Measurements from ENCODE around the gene EFL1. TPM values are rescaled to one million over a fixed set of nuclear protein-coding genes. Genes with fewer than 3 reads are reported as not detected.
A peak's percentile ranks its signal among the peaks of the same experiment; 100 is the strongest.

The EFL1 gene
- polyA plus RNA-seq, 2 of the 4 experiments (the other 2 are of a cell fraction) = 21.2 to 42.3 TPM

DNA sequence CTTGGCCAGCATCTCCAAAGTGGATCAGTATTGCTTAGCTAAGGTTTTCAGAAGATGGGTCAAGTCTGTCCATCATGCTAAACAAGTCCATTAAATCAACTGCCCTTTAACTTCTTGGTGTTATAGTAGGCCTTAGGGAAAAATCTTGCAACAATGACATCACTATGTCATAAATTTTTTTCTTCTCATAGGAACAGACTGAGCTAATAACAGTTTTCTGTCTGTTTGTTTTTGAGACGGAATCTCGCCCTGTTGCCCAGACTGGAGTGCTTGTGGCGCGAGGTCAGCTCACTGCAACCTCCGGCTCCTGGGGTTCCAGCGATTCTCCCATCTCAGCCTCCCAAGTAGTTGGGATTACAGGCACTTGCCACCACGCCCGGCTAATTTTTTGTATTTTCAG, 94.2 kb downstream of the EFL1 start:
- no peak for FAIRE-seq
- Histone ChIP-seq H3K9me3 (no peaks in the 10 kb centered on the region), H3K4me3 (no peak overlapping the region), H3K4me2 (no peak overlapping the region), H3K27ac (no peak overlapping the region), H3K4me1 (no peaks in the 10 kb centered on the region)
- no peak for ATAC-seq
- ChIA-PET CTCF (interaction anchor here (1.6 to 3.5 kb wide), 2 partner anchors 30 to 60 kb away, joined by 5 to 12 read pairs; no protein-coding TSS in a partner anchor), POLR2A (interaction anchor here (1.4 kb wide), 1 partner anchor 46 kb away, joined by 3 read pairs; no protein-coding TSS in a partner anchor)
- no peak for DNase-seq (ENCODE audit: low read depth in 1 of 2, low spot score in 1 of 2)
- 93% methylated on average over 8 of the region's 8 CpGs for WGBS (ENCODE audit: missing lambda C conversion rate)
- TF ChIP-seq CEBPB (IDR thresholded peaks at IDR 0.05) (no peak), POLR2AphosphoS2 (conservative IDR thresholded peaks at IDR 0.05; ENCODE audit: low read length) (no peak), TP53 (CRISPR knock-in tag; IDR thresholded peaks at IDR 0.05) (no peak), ZSCAN20 (CRISPR knock-in tag; IDR thresholded peaks at IDR 0.05) (no peak), HDAC2 (IDR thresholded peaks at IDR 0.05) (no peak), FOSB (CRISPR knock-in tag; IDR thresholded peaks at IDR 0.05) (no peak)
- TF ChIP-seq, protein P1, sequence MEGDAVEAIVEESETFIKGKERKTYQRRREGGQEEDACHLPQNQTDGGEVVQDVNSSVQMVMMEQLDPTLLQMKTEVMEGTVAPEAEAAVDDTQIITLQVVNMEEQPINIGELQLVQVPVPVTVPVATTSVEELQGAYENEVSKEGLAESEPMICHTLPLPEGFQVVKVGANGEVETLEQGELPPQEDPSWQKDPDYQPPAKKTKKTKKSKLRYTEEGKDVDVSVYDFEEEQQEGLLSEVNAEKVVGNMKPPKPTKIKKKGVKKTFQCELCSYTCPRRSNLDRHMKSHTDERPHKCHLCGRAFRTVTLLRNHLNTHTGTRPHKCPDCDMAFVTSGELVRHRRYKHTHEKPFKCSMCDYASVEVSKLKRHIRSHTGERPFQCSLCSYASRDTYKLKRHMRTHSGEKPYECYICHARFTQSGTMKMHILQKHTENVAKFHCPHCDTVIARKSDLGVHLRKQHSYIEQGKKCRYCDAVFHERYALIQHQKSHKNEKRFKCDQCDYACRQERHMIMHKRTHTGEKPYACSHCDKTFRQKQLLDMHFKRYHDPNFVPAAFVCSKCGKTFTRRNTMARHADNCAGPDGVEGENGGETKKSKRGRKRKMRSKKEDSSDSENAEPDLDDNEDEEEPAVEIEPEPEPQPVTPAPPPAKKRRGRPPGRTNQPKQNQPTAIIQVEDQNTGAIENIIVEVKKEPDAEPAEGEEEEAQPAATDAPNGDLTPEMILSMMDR (IDR thresholded peaks at IDR 0.05) = no peak
- TF ChIP-seq, protein P2, sequence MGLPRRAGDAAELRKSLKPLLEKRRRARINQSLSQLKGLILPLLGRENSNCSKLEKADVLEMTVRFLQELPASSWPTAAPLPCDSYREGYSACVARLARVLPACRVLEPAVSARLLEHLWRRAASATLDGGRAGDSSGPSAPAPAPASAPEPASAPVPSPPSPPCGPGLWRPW (IDR thresholded peaks at IDR 0.05) = no peak

DNA sequence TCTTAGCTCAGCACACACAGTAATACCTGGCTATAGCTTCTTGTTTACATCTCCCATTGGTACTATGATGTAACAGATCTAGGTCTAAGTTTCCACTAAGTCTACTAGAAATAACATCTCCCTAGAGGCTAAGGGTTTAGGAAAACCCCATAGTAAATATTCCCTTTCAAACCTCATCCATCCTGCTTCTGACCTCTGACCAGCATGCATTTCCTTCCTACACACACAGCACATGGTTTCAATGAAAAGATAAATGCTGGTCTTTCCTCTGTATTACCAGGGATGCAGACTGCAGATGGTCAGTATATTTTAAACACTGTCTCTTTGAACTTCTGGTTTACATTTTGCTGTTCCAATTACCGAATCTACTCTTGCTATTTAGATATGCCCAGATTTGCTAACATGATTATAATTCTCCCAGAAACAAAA, 96.6 kb downstream of the EFL1 start:
- peak; percentile 7 for FAIRE-seq
- DNase-seq (ENCODE audit: low read depth in 1 of 2, low spot score in 1 of 2) = no peak
- TF ChIP-seq ZFP36 (IDR thresholded peaks at IDR 0.05; ENCODE audit: borderline replicate concordance, partially characterized antibody) (no peak), SMC3 (IDR thresholded peaks at IDR 0.05) (no peak), GATA3 (IDR thresholded peaks at IDR 0.05; ENCODE audit: borderline replicate concordance) (no peak), HDAC2 (IDR thresholded peaks at IDR 0.05) (no peak), MAFK (IDR thresholded peaks at IDR 0.05; ENCODE audit: partially characterized antibody) (no peak), MYC (IDR thresholded peaks at IDR 0.05; ENCODE audit: borderline replicate concordance, low read length) (no peak), FOSL2 (IDR thresholded peaks at IDR 0.05) (no peak), FOSL2 (CRISPR knock-in tag; IDR thresholded peaks at IDR 0.05) (no peak), FOSB (CRISPR knock-in tag; IDR thresholded peaks at IDR 0.05) (no peak), KDM1A (IDR thresholded peaks at IDR 0.05; ENCODE audit: low read depth) (no peak), CHD4 (IDR thresholded peaks at IDR 0.05; ENCODE audit: borderline replicate concordance) (no peak)
- CTCF ChIA-PET = interaction anchor here (0.7 to 3.5 kb wide), 5 partner anchors 11 to 57 kb away, joined by 3 to 12 read pairs (median 3); no protein-coding TSS in a partner anchor
- H3K4me2 ChIP-seq = no peak overlapping the region
- H3K9me3 ChIP-seq = no peaks in the 10 kb centered on the region
- 95% methylated on average over 1 of the region's 1 CpG for WGBS (ENCODE audit: missing lambda C conversion rate)
- no peaks in the 10 kb centered on the region for H3K4me1 ChIP-seq
- POLR2A ChIA-PET = no interaction called here
- no peak for ATAC-seq
- H3K4me3 ChIP-seq = no peak overlapping the region
- H3K27ac ChIP-seq = no peak overlapping the region

DNA sequence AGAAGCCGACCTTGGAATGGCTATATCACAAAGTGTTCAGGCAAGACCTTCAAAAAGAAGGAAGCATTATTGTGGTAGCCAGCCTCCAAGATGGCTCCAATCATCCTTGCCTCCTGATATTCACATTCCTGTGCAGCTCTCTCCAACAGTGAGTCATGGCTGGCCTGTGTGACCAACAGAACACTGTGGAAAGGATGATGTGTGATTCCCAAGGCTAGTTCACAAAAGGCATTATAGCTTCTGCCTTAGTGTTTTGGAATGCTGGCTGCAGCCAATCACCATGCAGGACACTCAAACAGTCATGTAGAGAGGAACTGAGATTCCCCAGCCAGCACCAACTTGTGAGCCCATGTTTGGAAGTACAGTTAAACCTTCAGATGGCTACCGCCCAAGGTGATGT, 102.6 kb downstream of the EFL1 start:
- Histone ChIP-seq H3K4me3 (no peak overlapping the region), H3K4me1 (no peaks in the 10 kb centered on the region), H3K9me3 (no peaks in the 10 kb centered on the region), H3K27ac (no peak overlapping the region), H3K4me2 (no peak overlapping the region)
- ChIA-PET CTCF (interaction anchor here (0.7 to 1.4 kb wide), 4 partner anchors 36 to 679 kb away, joined by 3 to 4 read pairs (median 3); no protein-coding TSS in a partner anchor), POLR2A (no interaction called here)
- ATAC-seq = peak; percentile 96 to 99
- TF ChIP-seq EHF (CRISPR knock-in tag; IDR thresholded peaks at IDR 0.05) = no peak
- no peak for TF ChIP-seq RCOR1 (IDR thresholded peaks at IDR 0.05; ENCODE audit: low read depth, low read length)
- no peak for TF ChIP-seq FOSL2 (IDR thresholded peaks at IDR 0.05)
- peak; percentile 71 for TF ChIP-seq FOSL2 (CRISPR knock-in tag; IDR thresholded peaks at IDR 0.05)
- no peak for TF ChIP-seq CEBPB (IDR thresholded peaks at IDR 0.05)
- 80% methylated on average over 2 of the region's 2 CpGs for WGBS (ENCODE audit: missing lambda C conversion rate)
- peak; percentile 23 for FAIRE-seq
- DNase-seq (ENCODE audit: low read depth in 1 of 2, low spot score in 1 of 2) = peak; percentile 34 to 79

DNA sequence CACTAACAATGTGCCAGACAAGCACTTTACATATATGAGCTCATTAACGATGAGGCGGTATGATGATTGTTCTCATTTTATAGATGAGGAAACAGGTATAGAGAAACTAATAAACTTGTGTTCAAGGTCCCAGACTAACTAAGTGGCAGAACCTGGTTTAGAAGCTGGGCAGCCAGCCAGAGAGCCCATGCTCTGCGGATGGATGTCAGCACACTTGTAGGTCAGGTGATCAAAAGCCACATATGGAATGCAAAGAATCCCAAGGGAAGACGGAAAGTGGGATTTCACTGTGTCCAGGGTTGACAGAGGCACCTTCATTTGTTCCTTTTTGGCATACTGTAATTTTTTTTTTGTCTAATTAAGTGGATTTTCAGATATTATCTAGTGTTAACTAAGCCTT, 103.7 kb downstream of the EFL1 start:
- CTCF ChIA-PET = interaction anchor here (1.2 to 2.7 kb wide), 5 partner anchors 18 to 678 kb away, joined by 3 to 14 read pairs (median 4); no protein-coding TSS in a partner anchor
- Histone ChIP-seq H3K9me3 (no peaks in the 10 kb centered on the region), H3K4me2 (no peak overlapping the region), H3K4me3 (no peak overlapping the region), H3K27ac (no peak overlapping the region), H3K4me1 (no peaks in the 10 kb centered on the region)
- DNase-seq (ENCODE audit: low read depth in 1 of 2, low spot score in 1 of 2) (no peak), FAIRE-seq (no peak), ATAC-seq (no peak)
- TF ChIP-seq CEBPB (IDR thresholded peaks at IDR 0.05) = no peak
- 88% methylated on average over 4 of the region's 4 CpGs for WGBS (ENCODE audit: missing lambda C conversion rate)
- POLR2A ChIA-PET = no interaction called here
